Activated naive CD8-positive, alpha-beta T cell treated with anti-CD3 and anti-CD28 coated beads for 36 hours (primary cell): ENCODE results near the gene MGRN1. TPM values are rescaled to one million over a fixed set of nuclear protein-coding genes. Genes with fewer than 3 reads are reported as not detected.

Experiments used
- DNase-seq: peaks from one replicate; pipeline ENCODE4 v3.0.0; 2021
- H3K27ac Mint-ChIP-seq: one replicate; pipeline ENCODE4 v1.8.0; 2022; ENCODE audit warnings: mild to moderate bottlenecking, moderate library complexity, mixed read lengths
- H3K27me3 Mint-ChIP-seq: one replicate; pipeline ENCODE4 v1.8.0; 2022; ENCODE audit warnings: mild to moderate bottlenecking, mixed read lengths
- H3K36me3 Mint-ChIP-seq: one replicate; pipeline ENCODE4 v1.8.0; 2021; ENCODE audit warnings: mild to moderate bottlenecking, mixed read lengths
- H3K4me1 Mint-ChIP-seq: one replicate; pipeline ENCODE4 v1.8.0; 2021; ENCODE audit warnings: mixed read lengths
- H3K4me3 Mint-ChIP-seq: one replicate; pipeline ENCODE4 v1.8.0; 2022; ENCODE audit warnings: mild to moderate bottlenecking, moderate library complexity, mixed read lengths
- H3K9me3 Mint-ChIP-seq: one replicate; pipeline ENCODE4 v1.8.0; 2022; ENCODE audit warnings: mixed read lengths
- total RNA-seq, 2 experiments: library from RNA; stranded (reverse); gene quantifications; one replicate each; pipeline ENCODE4 v1.2.3, GENCODE V29; 2021

The MGRN1 gene
- total RNA-seq, 2 experiments from 2014 or later = 63.7 to 64.3 TPM

- Mint-ChIP-seq H3K27me3 (no peaks in the 10 kb centered on the region), H3K27ac (no peak overlapping the region), H3K4me3 (peak overlapping the region; percentile 76), H3K36me3 (no peaks in the 10 kb centered on the region), H3K4me1 (peaks cover 28% of the 10 kb centered on the region), H3K9me3 (no peaks in the 10 kb centered on the region)
- no peak for DNase-seq
Observed at GRCh38 chr16:4612977-4613635, 11.5 kb upstream of the MGRN1 start.

DNA sequence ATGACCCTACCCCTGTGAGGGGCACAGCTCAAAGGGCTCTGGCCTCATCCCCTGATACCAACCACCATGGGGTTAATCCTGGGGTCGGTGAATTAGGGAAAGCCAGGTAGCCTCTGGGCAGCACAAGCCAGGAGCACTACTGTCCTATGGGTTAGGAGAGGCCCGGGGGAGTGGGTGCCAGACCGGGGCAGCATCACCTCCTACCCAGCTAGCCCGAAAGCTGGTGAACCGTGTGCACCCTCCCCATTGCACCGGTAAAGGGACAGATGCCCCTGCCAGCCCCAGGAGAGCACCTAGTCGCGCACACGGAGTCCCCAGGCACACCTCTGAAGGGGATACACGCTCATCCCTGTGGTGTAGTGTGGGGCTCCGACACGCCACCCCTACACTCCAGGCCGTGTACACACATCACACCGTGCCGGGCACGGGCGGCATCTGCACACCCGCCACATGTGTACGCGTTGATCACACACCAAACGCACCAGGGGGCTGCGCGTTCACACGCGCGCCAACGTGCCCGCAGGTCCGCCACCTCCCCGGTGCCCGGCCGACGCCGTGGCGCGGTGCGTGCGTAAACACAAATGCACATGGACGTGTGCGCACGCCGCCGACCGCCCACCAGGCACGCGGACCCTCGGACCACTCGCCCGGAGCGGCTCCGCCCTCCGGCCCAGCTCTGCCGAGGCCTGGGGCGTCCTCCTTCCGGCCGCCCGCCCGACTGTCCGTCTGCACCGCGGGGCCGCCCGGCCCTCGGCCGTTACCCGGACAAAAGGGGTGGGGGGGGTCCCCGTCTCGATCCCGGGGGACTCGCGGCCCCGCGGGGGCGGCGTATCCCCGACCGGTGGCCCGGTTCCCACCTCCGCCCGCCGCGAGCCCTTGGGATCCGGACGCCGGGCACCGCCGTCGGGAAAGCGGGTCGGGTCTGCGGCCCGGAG is 10.7 kb upstream of the MGRN1 start:
- Mint-ChIP-seq H3K36me3 (no peaks in the 10 kb centered on the region), H3K4me3 (peak overlapping the region; percentile 76), H3K27me3 (no peaks in the 10 kb centered on the region), H3K9me3 (no peaks in the 10 kb centered on the region), H3K4me1 (peaks cover 28% of the 10 kb centered on the region), H3K27ac (peak overlapping the region; percentile 62)
- peak; percentile 61 for DNase-seq

GRCh38 chr16:4614571-4615383 is 9.8 kb upstream of the MGRN1 start, which contains the start of gene UBALD1:
UBALD1 (minus strand) TSS chr16:4614888; CDS start chr16:4614797, 91 bp downstream.
- Mint-ChIP-seq H3K4me1 (peaks cover 28% of the 10 kb centered on the region), H3K27me3 (no peaks in the 10 kb centered on the region), H3K36me3 (no peaks in the 10 kb centered on the region), H3K27ac (peak within 1 kb of the TSS; percentile 94), H3K4me3 (peak within 1 kb of the TSS; percentile 86), H3K9me3 (no peaks in the 10 kb centered on the region)
- peak; percentile 91 for DNase-seq

DNA sequence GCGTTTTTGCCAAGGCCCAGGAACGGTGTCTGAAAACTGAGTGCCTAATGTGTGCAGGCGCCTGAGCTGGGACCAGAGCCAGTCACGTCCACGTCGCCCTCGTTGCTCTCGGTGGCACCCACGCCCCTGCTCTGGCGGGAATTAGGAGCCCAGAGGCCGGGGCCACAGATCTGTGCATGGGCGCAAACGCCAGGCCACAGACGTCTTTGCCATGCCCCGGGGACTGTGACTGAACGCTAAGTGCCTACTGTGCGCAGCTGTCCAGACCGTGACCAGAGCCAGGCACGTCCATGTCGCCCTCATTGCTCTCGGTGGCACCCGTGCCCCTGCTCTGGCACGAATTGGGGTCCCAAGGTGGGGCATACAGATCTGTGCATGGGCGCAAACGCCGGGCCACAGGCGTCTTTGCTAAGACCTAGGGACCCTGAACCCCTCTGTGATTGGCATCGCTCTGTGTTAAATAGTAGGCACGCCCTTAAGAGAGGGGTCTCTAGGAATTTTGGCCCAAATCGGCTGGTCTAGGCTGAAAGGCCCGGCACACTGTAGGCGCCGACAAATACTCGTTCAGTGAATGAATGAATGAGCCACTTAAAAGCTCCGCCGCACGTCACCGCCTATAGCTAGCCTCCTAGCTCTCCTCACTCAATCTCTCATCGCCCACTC is 9.1 kb upstream of the MGRN1 start:
- no peaks in the 10 kb centered on the region for H3K9me3 Mint-ChIP-seq
- no peaks in the 10 kb centered on the region for H3K27me3 Mint-ChIP-seq
- DNase-seq = no peak
- peak overlapping the region; percentile 94 for H3K27ac Mint-ChIP-seq
- no peaks in the 10 kb centered on the region for H3K36me3 Mint-ChIP-seq
- H3K4me3 Mint-ChIP-seq = peak overlapping the region; percentile 86
- H3K4me1 Mint-ChIP-seq = peaks cover 28% of the 10 kb centered on the region

GRCh38 chr16:4616047-4616811 is 8.4 kb upstream of the MGRN1 start:
- H3K36me3 Mint-ChIP-seq = no peaks in the 10 kb centered on the region
- H3K4me1 Mint-ChIP-seq = peaks cover 28% of the 10 kb centered on the region
- peak overlapping the region; percentile 92 for H3K4me3 Mint-ChIP-seq
- peak overlapping the region; percentile 96 for H3K27ac Mint-ChIP-seq
- H3K27me3 Mint-ChIP-seq = no peaks in the 10 kb centered on the region
- peak; percentile 98 for DNase-seq
- no peaks in the 10 kb centered on the region for H3K9me3 Mint-ChIP-seq

DNA sequence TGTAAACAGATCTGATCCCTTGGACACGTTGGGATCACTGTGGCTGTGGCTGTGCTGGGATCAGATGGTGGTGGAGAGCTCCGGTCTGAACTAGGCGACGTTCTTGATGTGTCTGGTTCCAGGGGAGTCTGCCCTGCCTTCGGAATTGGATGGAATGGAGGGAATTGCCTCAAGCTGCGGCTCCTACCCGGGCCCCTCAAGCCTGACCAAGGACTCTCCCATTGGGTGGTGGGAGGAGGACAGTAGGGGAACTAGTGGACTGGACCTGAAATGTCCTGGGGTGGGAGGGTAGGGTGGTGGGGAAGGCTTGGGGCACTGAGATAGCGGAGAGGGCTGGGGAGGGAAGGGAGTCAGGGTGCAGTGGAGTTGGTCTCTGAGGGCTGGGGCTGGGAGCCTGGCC is 6.7 kb upstream of the MGRN1 start:
- Mint-ChIP-seq H3K4me1 (peaks cover 28% of the 10 kb centered on the region), H3K36me3 (no peaks in the 10 kb centered on the region), H3K9me3 (no peaks in the 10 kb centered on the region), H3K27ac (peak overlapping the region; percentile 29), H3K27me3 (no peaks in the 10 kb centered on the region), H3K4me3 (no peak overlapping the region)
- DNase-seq = no peak

DNA sequence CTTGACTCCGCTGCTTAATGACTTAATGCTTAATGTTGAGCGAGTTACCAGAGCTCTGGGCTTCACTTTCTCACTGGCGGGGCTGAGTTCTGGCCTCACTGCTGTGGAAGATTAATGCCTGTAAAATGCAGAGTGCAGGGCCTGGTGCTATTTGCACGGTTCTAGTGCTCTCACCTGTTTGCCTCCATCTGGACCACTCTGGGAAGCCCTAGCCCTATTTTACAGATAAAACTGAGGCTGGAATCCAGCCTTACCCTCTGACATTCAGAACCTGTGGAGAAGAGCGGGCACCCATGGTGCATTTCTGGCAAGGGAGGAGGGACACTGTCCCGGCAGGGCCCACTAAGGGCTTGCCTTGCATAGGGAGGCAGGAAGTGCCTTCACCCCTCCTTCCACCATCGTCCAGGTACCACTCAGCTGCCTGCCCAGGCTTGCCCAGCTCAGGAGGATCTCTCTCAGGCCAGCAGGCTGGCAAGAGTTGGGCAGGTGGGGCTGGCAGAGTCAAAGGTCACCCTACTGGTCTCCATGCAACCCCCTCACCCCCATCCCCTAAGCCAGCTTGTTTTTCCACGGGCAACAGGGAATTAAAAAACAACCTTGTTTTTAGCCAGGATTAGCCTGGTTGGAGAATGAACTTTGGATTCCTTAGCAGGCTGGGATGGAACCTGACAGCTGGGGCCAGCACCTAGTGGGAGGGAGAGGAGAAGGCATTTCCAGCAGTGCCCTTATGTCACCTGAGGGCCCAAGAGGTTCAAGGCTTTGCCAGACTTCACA is 5.8 kb upstream of the MGRN1 start:
- Mint-ChIP-seq H3K27ac (no peak overlapping the region), H3K9me3 (no peaks in the 10 kb centered on the region), H3K27me3 (no peaks in the 10 kb centered on the region), H3K36me3 (no peaks in the 10 kb centered on the region), H3K4me3 (no peak overlapping the region), H3K4me1 (peaks cover 22% of the 10 kb centered on the region)
- no peak for DNase-seq

DNA sequence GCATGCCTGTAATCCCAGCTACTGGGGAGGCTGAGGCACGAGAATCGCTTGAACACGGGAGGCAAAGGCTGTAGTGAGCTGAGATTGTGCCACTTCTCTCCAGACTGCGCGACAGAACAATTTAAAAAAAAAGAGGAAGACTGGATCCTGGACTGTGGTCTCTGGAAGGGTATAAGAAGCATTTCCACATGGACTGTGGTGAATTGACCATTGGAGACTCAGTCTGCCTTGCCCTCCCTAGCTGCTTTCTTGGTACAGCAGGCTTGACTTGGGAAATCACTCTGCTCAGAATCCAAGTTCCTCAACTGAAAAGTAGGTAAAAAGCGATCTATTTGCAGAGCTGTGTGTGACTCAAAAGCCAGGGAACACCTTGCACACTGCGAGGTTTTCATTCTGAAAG is 1.0 kb upstream of the MGRN1 start:
- Mint-ChIP-seq H3K4me1 (peaks cover 21% of the 10 kb centered on the region), H3K9me3 (no peaks in the 10 kb centered on the region), H3K27ac (peak overlapping the region; percentile 96), H3K4me3 (peak overlapping the region; percentile 85), H3K36me3 (peaks cover 18% of the 10 kb centered on the region), H3K27me3 (no peaks in the 10 kb centered on the region)
- DNase-seq = no peak

DNA sequence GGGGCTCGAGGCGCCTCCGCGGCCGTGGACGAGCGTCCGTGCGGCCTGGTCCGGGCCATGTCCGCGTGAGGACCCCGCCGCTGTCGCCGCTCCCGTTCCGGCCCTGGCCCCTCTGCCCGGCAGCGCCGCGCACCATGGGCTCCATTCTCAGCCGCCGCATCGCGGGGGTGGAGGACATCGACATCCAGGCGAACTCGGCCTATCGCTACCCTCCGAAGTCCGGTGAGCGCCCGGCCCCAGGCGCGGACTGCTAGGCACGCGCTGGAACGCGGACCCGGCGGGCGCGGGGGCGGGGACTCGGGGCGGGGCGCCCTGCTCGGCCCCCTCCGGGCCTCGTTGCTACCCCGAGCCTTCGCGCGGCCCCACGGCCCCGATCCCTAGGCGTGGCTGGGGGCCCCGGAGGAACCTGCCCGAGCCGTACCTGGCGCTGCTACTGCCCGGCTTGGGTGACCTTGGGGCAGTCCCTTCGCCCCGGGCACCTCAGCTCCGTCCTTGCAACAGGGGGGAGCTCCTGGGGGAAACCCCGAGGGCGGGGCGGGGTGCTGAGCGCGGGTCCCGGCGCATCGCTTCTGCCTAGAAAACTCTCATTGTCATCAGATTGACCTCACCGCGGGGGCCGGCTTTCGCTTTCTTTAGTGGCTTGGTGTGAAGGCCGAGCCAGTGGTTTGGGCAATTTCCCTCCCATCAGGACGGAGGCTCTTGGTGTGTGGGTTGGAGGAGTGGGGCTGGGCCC is 367 bp downstream of the MGRN1 start:
- peaks cover 28% of the 10 kb centered on the region for H3K36me3 Mint-ChIP-seq
- peak overlapping the region; percentile 98 for H3K27ac Mint-ChIP-seq
- peak; percentile 89 for DNase-seq
- H3K4me1 Mint-ChIP-seq = peaks cover 24% of the 10 kb centered on the region
- no peaks in the 10 kb centered on the region for H3K9me3 Mint-ChIP-seq
- H3K27me3 Mint-ChIP-seq = no peaks in the 10 kb centered on the region
- peak overlapping the region; percentile 98 for H3K4me3 Mint-ChIP-seq

- H3K36me3 Mint-ChIP-seq = peaks cover 28% of the 10 kb centered on the region
- H3K27ac Mint-ChIP-seq = peak overlapping the region; percentile 98
- no peaks in the 10 kb centered on the region for H3K9me3 Mint-ChIP-seq
Observed at GRCh38 chr16:4625560-4626159, 1.0 kb downstream of the MGRN1 start.

GRCh38 chr16:4626396-4626795 is 1.8 kb downstream of the MGRN1 start:
- H3K4me1 Mint-ChIP-seq = peaks cover 24% of the 10 kb centered on the region
- H3K36me3 Mint-ChIP-seq = peaks cover 33% of the 10 kb centered on the region
- peak overlapping the region; percentile 98 for H3K27ac Mint-ChIP-seq
- no peak for DNase-seq
- H3K27me3 Mint-ChIP-seq = no peaks in the 10 kb centered on the region
- H3K4me3 Mint-ChIP-seq = peak overlapping the region; percentile 98
- peaks cover 1% of the 10 kb centered on the region for H3K9me3 Mint-ChIP-seq

More at GRCh38 chr16:4625560-4626159, 1.0 kb downstream of the MGRN1 start:
- DNase-seq = no peak
- peaks cover 24% of the 10 kb centered on the region for H3K4me1 Mint-ChIP-seq
- H3K27me3 Mint-ChIP-seq = no peaks in the 10 kb centered on the region
- H3K4me3 Mint-ChIP-seq = peak overlapping the region; percentile 98

GRCh38 chr16:4628283-4628682 is 3.7 kb downstream of the MGRN1 start:
- Mint-ChIP-seq H3K4me3 (no peak overlapping the region), H3K27ac (no peak overlapping the region), H3K9me3 (peaks cover 1% of the 10 kb centered on the region), H3K27me3 (no peaks in the 10 kb centered on the region), H3K4me1 (peaks cover 24% of the 10 kb centered on the region), H3K36me3 (peaks cover 33% of the 10 kb centered on the region)
- no peak for DNase-seq
